SK-N-SH treated with all-trans-retinoic acid at 6 μM for 48 hours (cell line): Measurements from ENCODE around the gene TCERG1L.

Source experiments
- BACH2 ChIP-seq: fragments of 250-450 bp; sonication (Bioruptor Pico); IDR thresholded peaks from 2 replicates; pipeline ENCODE4 v1.9.0; 2021; ENCODE audit warnings: mild to moderate bottlenecking, borderline replicate concordance
- OSR1 ChIP-seq: fragments of 250-450 bp; sonication (Bioruptor Pico); IDR thresholded peaks from 2 replicates; pipeline ENCODE4 v1.8.0; 2022; ENCODE audit warnings: moderate library complexity, mild to moderate bottlenecking, inconsistent platforms
- SNAI2 ChIP-seq: fragments of 250-450 bp; sonication (Bioruptor Pico); IDR thresholded peaks from 2 replicates; pipeline ENCODE4 v1.5.0; 2020; ENCODE audit warnings: mild to moderate bottlenecking, moderate library complexity
- ZFP3 ChIP-seq: fragments of 250-450 bp; sonication (Bioruptor Pico); IDR thresholded peaks from 2 replicates; pipeline ENCODE4 v1.5.0; 2020; ENCODE audit warnings: mild to moderate bottlenecking, moderate library complexity
- ZFP30 ChIP-seq: fragments of 450-650 bp; formaldehyde crosslinking; IDR thresholded peaks from 2 replicates; pipeline ENCODE4 v1.5.0; 2022; ENCODE audit warnings: mild to moderate bottlenecking, moderate library complexity
- TF ChIP-seq, protein P1 (sequence below): fragments of 250-450 bp; sonication (Bioruptor Pico); IDR thresholded peaks from 2 replicates; pipeline ENCODE4 v1.5.1; 2021; ENCODE audit warnings: mild to moderate bottlenecking, moderate library complexity
- TF ChIP-seq, protein P2 (sequence below): fragments of 250-450 bp; sonication (Bioruptor Pico); IDR thresholded peaks from 2 replicates; pipeline ENCODE4 v1.8.0; 2020; ENCODE audit warnings: mild to moderate bottlenecking, moderate library complexity, borderline replicate concordance

DNA sequence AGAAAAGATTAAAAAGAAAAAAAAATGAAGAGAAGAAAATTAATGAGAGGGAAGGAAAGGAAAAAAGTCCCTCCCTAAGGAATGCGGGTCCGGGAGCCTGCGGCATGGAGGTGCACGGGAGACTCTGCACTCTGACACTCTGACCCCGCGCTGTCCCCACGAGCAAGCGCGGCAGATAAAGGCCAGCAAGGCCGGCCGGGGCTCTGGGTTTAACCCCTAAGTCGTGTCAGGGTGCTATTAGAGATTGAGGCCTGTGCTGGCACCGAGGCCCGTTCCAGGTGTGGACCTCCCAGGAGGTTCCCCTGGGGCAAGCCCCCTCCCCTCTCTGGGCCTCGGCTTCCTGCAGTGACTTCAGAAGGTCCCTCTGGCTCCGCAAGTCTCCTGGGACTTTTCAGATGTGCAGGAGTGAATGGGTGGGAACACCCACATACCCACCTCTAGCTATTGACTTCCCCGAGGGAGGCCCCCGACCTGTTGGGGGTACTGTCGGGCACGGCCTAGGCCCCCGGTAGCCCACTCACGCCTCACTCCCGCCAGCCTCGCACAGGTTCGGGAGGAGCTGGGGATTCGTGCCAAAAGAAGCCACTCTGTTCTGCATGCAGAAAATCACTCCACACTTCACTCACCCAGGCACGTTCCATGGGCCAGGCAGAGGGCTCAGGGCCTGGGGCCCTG, 164.1 kb downstream of the TCERG1L start:
- TF ChIP-seq OSR1 (CRISPR knock-in tag): no peak
- TF ChIP-seq, protein P1, sequence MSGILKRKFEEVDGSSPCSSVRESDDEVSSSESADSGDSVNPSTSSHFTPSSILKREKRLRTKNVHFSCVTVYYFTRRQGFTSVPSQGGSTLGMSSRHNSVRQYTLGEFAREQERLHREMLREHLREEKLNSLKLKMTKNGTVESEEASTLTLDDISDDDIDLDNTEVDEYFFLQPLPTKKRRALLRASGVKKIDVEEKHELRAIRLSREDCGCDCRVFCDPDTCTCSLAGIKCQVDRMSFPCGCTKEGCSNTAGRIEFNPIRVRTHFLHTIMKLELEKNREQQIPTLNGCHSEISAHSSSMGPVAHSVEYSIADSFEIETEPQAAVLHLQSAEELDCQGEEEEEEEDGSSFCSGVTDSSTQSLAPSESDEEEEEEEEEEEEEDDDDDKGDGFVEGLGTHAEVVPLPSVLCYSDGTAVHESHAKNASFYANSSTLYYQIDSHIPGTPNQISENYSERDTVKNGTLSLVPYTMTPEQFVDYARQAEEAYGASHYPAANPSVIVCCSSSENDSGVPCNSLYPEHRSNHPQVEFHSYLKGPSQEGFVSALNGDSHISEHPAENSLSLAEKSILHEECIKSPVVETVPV (CRISPR knock-in tag): no peak
- TF ChIP-seq, protein P2, sequence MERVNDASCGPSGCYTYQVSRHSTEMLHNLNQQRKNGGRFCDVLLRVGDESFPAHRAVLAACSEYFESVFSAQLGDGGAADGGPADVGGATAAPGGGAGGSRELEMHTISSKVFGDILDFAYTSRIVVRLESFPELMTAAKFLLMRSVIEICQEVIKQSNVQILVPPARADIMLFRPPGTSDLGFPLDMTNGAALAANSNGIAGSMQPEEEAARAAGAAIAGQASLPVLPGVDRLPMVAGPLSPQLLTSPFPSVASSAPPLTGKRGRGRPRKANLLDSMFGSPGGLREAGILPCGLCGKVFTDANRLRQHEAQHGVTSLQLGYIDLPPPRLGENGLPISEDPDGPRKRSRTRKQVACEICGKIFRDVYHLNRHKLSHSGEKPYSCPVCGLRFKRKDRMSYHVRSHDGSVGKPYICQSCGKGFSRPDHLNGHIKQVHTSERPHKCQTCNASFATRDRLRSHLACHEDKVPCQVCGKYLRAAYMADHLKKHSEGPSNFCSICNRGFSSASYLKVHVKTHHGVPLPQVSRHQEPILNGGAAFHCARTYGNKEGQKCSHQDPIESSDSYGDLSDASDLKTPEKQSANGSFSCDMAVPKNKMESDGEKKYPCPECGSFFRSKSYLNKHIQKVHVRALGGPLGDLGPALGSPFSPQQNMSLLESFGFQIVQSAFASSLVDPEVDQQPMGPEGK (CRISPR knock-in tag): no peak
- no peak for TF ChIP-seq SNAI2 (CRISPR knock-in tag)
- no peak for TF ChIP-seq BACH2
- no peak for TF ChIP-seq ZFP30 (CRISPR knock-in tag)
- no peak for TF ChIP-seq ZFP3
